GM12801 (cell line): Measurements from ENCODE around the gene COASY.

Source experiments
- TF ChIP-seq, protein P1 (sequence below): IDR thresholded peaks from one replicate; pipeline ENCODE4 v1.5.1; 2011; ENCODE audit warnings: control low read depth; ENCODE audit not compliant: insufficient read length; ENCODE audit errors: extremely low read depth

Gene COASY

GRCh38 chr17:42586514-42587230 lies 24.7 kb downstream of the COASY start:
- TF ChIP-seq, protein P1, sequence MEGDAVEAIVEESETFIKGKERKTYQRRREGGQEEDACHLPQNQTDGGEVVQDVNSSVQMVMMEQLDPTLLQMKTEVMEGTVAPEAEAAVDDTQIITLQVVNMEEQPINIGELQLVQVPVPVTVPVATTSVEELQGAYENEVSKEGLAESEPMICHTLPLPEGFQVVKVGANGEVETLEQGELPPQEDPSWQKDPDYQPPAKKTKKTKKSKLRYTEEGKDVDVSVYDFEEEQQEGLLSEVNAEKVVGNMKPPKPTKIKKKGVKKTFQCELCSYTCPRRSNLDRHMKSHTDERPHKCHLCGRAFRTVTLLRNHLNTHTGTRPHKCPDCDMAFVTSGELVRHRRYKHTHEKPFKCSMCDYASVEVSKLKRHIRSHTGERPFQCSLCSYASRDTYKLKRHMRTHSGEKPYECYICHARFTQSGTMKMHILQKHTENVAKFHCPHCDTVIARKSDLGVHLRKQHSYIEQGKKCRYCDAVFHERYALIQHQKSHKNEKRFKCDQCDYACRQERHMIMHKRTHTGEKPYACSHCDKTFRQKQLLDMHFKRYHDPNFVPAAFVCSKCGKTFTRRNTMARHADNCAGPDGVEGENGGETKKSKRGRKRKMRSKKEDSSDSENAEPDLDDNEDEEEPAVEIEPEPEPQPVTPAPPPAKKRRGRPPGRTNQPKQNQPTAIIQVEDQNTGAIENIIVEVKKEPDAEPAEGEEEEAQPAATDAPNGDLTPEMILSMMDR, result no peak

DNA sequence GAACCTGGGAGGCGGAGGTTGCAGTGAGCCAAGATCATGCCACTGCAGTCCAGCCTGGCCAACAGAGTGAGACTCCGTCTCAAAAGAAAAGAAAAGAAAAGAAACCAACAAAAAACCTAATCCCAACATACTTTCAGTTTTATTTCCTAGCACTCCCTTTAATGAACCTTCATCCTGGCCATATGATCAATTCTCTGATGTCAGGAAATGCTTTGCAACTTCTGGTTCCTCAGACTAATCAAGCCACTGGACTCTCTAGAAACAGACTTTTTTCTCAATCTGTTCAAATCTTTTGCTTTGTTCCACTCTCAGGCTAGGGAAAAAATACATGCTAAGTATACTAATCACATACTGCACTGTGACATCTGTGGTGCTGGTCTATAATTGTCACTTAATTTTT lies 28.9 kb downstream of the COASY start:
- TF ChIP-seq, protein P1, result no peak

- TF ChIP-seq, protein P1, result no peak
Measured at GRCh38 chr17:42591411-42591810, 29.5 kb downstream of the COASY start.

GRCh38 chr17:42596386-42596785 lies 34.4 kb downstream of the COASY start:
- TF ChIP-seq, protein P1, result no peak

DNA sequence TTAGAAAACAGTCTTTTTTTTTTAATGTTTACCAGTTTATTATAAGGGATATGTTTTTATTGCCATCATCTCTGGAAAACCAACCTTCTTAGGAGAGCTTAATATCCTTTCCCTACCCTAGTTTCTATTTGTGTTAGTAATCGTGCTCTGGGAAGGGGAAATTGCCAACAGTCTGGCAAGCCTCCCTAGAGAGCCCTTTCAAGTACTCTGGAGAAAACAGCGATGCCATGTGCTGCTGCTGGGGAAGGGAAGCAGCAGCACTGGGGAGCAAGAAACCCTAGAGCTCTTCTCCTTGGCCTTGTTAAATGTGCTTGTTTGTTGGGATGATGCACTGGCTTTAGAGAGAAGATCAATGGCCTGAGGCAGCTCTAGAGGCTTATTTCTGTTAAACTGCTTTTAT lies 37.0 kb downstream of the COASY start:
- TF ChIP-seq, protein P1, result no peak

DNA sequence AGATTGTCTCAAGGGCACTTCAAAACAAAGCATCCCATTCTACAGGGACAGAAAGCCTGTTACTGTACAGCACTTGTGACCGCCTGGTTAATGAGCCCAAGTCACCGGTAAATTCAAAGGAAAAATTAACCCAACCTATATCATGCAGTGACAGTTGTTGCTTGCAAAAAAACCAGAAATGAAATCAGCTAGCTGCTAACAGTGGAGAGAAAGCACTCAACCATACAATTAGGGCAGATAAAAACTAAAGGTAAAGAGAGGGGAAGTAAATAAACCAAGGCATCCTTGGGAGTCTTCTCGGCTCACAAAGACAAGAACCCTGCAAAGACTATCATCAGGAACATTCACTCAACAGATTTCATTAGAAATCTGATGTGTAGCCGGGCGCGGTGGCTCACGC lies 41.4 kb downstream of the COASY start:
- TF ChIP-seq, protein P1, result no peak

DNA sequence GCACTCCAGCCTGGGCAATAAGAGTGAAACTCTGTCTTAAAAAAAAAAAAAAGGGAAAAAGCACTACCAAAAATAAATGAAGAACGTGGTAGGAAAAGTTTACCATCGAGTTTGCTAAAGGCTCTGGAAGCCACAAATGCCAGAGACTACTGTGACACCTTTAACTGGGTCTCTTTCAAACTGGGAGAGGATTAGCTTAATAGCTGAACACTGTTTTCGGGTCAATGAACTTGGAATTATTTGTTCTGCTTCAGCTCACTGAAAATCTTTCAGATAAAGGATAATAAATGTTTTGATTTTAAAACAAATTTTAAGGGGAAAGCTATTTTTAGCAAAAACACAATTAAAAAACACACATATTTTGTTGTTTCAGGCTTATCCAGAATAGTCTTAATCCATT lies 45.8 kb downstream of the COASY start:
- TF ChIP-seq, protein P1, result no peak
